Measurements from ENCODE around the gene DUOXA1.

DUOXA1 gene, protein sequence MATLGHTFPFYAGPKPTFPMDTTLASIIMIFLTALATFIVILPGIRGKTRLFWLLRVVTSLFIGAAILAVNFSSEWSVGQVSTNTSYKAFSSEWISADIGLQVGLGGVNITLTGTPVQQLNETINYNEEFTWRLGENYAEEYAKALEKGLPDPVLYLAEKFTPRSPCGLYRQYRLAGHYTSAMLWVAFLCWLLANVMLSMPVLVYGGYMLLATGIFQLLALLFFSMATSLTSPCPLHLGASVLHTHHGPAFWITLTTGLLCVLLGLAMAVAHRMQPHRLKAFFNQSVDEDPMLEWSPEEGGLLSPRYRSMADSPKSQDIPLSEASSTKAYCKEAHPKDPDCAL

DNA sequence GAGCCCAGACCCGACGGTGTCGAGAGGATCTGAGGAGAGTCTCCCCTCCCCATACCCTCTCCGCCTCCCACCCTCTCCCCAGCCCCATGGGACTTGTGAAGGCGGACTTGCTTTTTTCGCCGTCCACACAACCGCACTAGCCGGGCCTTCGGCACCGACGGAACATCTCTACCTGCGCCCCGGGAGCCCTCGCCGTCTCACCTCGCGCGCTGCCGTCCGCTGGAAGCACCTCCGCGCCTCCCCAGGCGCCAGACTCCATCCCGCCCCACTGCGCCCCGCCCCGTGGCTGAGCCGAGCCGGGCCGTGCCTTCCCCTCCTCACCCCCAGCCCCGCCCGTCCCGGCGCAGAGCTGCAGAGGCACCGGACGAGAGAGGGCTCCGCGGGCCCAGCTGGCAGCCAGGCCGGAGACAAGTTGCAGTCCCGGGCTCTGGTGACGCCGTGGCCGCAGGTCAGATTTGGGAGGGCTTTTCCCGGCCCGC is at the start of gene DUOXA1, which contains the start of gene DUOX1:
Gene DUOXA1 (minus strand): TSS at position 229 of the 479 bp plus-strand sequence. CDS start 6,865 bp downstream, outside the sequence.
Gene DUOX1 (plus strand): TSS at position 344 of the 479 bp plus-strand sequence. CDS start 1,973 bp downstream, outside the sequence.
- H3K36me3 Mint-ChIP-seq, result no peaks in the 10 kb centered on the region
- no peaks in the 10 kb centered on the region for H3K9me3 Mint-ChIP-seq
- H3K4me1 Mint-ChIP-seq, result peaks cover 5% of the 10 kb centered on the region
- no peak within 1 kb of the TSS for H3K4me3 Mint-ChIP-seq
- H3K27me3 Mint-ChIP-seq, result peaks cover 89% of the 10 kb centered on the region
- CTCF ChIA-PET, result interaction anchor here (2.2 kb wide), 1 partner anchor 12 kb away, joined by 14 read pairs; no protein-coding TSS in a partner anchor
- peak; percentile 60 for DNase-seq
- no peak within 1 kb of the TSS for H3K27ac Mint-ChIP-seq

DNA sequence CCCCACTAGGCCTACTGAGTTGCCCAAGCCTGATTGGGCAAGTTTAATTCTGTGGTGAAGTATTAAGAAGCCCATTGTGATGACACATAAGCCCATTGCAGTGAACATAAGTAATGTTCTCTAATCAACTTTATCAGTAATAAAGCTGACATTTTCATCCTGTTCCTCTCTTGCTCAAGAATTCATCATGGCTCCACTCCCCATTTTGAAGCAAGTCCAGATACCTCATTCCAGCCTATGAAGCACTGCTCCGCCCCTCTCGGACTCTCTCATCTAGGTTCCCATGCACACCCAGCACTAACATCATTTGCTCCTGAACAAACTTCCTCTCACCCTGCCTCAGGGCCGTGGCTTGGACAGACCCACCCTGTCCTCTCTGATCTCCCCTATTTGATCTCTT is 47.6 kb upstream of the DUOXA1 start:
- no peak overlapping the region for H3K27ac Mint-ChIP-seq
- CTCF ChIA-PET, result interaction anchor here (0.7 to 2.6 kb wide), 8 partner anchors 9 to 67 kb away, joined by 3 to 15 read pairs (median 4); no protein-coding TSS in a partner anchor

DNA sequence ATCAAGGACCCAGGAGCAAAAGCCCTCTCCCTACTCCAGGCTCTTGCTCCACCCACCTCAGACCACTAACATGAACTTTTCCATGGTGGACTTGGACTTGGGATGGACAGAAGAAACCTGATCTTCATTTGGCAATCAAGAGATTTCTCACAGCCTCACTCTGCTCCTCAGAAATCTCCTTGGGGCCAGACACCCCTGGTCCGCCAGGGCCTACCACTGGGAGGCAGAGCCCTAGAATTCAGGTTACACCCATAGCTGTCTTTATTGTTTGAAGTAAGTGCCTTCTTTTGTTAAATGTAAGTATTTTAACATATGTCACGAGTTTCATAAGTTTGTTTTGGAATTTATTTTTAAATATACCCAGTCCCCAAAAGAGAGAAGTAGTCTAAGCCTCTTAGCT is 44.9 kb upstream of the DUOXA1 start:
- CTCF ChIA-PET, result no interaction called here
- no peak overlapping the region for H3K4me3 Mint-ChIP-seq
- no peaks in the 10 kb centered on the region for H3K27me3 Mint-ChIP-seq
- no peaks in the 10 kb centered on the region for H3K9me3 Mint-ChIP-seq
- H3K36me3 Mint-ChIP-seq, result no peaks in the 10 kb centered on the region
- H3K4me1 Mint-ChIP-seq, result no peaks in the 10 kb centered on the region
- H3K27ac Mint-ChIP-seq, result no peak overlapping the region
- DNase-seq, result no peak

More for the DNA sequence above, 47.6 kb upstream of the DUOXA1 start:
- H3K4me1 Mint-ChIP-seq, result peaks cover 8% of the 10 kb centered on the region
- H3K9me3 Mint-ChIP-seq, result no peaks in the 10 kb centered on the region
- no peak overlapping the region for H3K4me3 Mint-ChIP-seq
- no peaks in the 10 kb centered on the region for H3K36me3 Mint-ChIP-seq
- no peak for DNase-seq
- peaks cover 4% of the 10 kb centered on the region for H3K27me3 Mint-ChIP-seq

DNA sequence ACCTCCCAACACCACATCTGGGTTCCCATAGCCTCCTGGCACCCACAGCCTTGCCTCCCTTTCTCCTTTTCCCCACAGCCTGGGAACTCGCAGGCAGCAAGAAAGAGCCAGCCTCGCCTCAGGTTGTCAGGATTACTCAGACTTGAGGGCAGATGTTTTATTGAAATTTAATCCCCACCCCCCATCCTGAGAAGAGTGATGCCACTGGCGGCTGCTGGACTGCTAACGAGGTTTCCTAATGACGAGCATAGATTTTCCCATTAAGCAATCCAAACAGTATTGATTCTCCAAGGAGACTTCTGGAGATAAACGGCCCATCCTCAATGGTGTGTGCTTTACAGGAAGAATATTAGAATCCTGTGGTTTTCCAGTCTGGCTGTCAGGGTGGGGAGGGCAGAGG is 44.4 kb upstream of the DUOXA1 start:
- no peaks in the 10 kb centered on the region for H3K36me3 Mint-ChIP-seq
- CTCF ChIA-PET, result no interaction called here
- H3K9me3 Mint-ChIP-seq, result no peaks in the 10 kb centered on the region
- H3K4me1 Mint-ChIP-seq, result no peaks in the 10 kb centered on the region
- H3K27ac Mint-ChIP-seq, result no peak overlapping the region
- H3K4me3 Mint-ChIP-seq, result no peak overlapping the region
- no peak for DNase-seq
- no peaks in the 10 kb centered on the region for H3K27me3 Mint-ChIP-seq

DNA sequence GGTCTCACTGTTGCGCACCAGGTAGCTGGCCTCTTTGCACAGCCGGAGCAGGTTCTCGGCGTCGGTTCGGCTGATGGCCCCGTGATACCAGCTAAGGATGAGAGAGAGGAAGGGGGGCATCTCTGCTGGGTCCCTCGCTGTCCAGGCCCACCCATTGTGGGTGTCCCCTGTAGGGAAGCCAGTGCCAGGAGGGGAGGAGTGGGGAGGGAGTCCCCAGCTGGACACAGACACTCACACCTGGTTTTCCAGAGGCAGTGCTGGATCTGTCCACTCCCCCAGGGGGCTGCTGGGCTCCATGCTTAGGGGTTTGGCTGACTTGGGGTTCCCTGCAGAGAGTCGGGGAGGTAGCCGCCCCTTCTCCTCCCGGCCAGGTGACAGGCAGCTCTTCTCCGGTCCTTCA is 42.2 kb upstream of the DUOXA1 start:
- no peaks in the 10 kb centered on the region for H3K9me3 Mint-ChIP-seq

DNA sequence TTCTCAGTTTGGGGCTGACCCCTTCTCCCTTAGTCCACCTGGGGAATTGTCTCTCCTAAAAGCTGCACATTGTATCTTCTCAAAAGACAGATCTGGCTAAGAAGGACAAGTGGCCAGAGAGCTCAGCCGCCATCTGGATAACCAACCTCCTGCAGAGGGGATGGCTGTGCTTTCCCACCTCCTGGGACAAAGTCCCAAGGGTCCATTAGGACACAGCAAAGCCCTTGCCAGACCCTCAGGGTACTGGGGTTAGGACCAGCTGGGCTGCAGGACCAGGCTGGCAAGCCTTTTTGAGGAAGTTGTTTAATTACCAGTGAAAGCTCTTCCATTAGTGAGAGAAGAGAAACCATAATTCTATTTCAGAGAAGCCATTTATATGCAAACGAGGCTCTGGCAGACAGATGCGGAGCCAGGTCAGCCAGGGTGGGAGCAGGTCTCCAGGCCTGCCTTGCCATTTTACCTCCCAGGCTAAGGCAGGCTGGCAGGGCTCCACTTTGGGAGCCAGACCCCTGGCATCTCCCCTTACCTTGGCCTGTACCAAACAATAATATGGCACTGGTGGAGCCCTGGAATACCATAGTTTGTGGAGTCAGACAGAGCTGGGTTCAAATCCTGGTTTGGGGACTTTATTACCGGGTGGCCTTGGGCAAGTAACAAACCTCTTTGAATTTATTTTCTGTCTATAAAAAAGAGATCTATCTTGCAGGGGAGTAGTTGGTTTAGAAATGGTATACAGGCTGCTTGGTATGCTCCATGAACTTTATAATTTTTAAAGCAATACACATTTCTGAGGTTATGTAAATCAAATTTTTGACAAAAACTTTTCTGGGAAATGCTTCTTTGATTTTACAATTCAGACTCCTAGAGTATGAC is 40.2 kb upstream of the DUOXA1 start:
- DNase-seq, result no peak
- peaks cover 17% of the 10 kb centered on the region for H3K4me1 Mint-ChIP-seq
- no peak overlapping the region for H3K4me3 Mint-ChIP-seq
- H3K27me3 Mint-ChIP-seq, result no peaks in the 10 kb centered on the region
- CTCF ChIA-PET, result interaction anchor here (0.9 to 11.0 kb wide), 4 partner anchors 11 to 44 kb away, joined by 3 to 151 read pairs (median 4); no protein-coding TSS in a partner anchor
- H3K9me3 Mint-ChIP-seq, result no peaks in the 10 kb centered on the region
- no peaks in the 10 kb centered on the region for H3K36me3 Mint-ChIP-seq
- H3K27ac Mint-ChIP-seq, result no peak overlapping the region

More for the DNA sequence above, 42.2 kb upstream of the DUOXA1 start:
- Mint-ChIP-seq H3K36me3 (no peaks in the 10 kb centered on the region), H3K27ac (no peak overlapping the region), H3K4me1 (peaks cover 4% of the 10 kb centered on the region), H3K27me3 (no peaks in the 10 kb centered on the region), H3K4me3 (no peak overlapping the region)
- no peak for DNase-seq
- CTCF ChIA-PET, result interaction anchor here (1.0 to 1.1 kb wide), 2 partner anchors 9 to 26 kb away, joined by 4 read pairs; no protein-coding TSS in a partner anchor

DNA sequence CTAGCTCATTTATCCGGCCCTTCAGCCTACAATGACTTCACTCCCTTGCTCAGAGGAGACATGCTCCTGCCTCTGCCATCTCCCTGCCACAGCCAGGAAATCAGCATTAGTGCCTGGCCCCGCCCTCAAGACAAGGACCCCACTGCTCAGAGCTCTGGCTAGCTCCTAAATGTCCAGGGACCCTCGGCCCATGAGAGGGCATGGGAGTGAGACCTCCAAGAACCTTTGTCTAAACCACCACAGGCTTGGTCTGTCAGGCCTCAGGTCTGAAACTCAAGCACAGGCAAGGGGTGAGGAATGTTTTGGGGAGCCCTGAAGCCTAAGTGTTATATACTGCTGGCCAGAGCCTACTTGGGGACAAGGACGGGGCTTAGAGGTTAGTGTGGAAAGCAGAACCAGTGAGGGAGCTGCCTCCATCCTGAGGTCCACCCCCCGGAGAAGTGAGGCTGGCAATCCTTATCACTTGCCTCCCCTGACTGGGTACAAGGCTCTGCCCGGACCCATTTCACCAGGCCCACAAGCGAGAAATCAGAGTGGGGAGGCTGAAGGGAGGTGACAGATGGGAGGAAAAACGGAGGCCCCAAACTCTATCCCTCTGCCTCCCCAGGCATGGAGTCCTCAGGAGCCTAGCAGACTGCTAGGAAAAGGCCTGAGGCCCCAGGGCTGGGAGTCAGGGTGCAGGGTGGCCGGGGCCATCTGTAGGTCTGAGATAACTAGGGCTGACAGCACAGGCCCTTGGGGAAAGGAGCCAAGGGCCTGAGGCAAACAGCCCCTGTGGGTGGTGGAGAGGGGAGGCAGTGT is 39.3 kb upstream of the DUOXA1 start:
- CTCF ChIA-PET, result interaction anchor here (0.5 to 11.0 kb wide), 6 partner anchors 9 to 1135 kb away, joined by 3 to 151 read pairs (median 9); no protein-coding TSS in a partner anchor
- H3K4me1 Mint-ChIP-seq, result peaks cover 17% of the 10 kb centered on the region
- H3K27me3 Mint-ChIP-seq, result no peaks in the 10 kb centered on the region
- no peak overlapping the region for H3K4me3 Mint-ChIP-seq
- no peaks in the 10 kb centered on the region for H3K36me3 Mint-ChIP-seq
- no peak for DNase-seq
- H3K9me3 Mint-ChIP-seq, result no peaks in the 10 kb centered on the region
- peak overlapping the region; percentile 62 for H3K27ac Mint-ChIP-seq

DNA sequence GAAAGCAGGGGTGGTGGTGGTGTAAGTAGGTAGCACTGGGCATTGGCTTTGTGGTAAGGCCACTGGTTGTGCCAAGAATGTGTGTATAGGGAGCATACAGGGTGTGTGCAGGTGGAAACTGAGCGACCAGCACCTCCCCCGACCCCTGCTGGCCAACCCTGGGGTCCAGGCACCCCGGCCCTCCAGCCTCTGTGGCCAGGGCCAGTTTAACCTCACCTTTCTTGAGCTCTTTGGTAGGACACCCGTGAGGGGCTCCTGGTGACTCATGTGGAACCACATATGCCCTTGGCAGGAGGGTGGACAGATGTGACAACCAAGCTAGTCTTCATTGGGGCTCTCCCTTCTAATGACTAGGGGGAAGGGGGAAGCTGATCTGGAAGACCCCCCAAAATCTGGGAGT is 38.6 kb upstream of the DUOXA1 start:
- no peak overlapping the region for H3K4me3 Mint-ChIP-seq
- DNase-seq, result no peak
- peaks cover 17% of the 10 kb centered on the region for H3K4me1 Mint-ChIP-seq
- H3K36me3 Mint-ChIP-seq, result no peaks in the 10 kb centered on the region
- no peaks in the 10 kb centered on the region for H3K9me3 Mint-ChIP-seq
- H3K27ac Mint-ChIP-seq, result no peak overlapping the region
- CTCF ChIA-PET, result interaction anchor here (0.5 to 11.0 kb wide), 7 partner anchors 9 to 1135 kb away, joined by 3 to 151 read pairs (median 7); partner anchors contain the start of gene SHF
- H3K27me3 Mint-ChIP-seq, result no peaks in the 10 kb centered on the region

DNA sequence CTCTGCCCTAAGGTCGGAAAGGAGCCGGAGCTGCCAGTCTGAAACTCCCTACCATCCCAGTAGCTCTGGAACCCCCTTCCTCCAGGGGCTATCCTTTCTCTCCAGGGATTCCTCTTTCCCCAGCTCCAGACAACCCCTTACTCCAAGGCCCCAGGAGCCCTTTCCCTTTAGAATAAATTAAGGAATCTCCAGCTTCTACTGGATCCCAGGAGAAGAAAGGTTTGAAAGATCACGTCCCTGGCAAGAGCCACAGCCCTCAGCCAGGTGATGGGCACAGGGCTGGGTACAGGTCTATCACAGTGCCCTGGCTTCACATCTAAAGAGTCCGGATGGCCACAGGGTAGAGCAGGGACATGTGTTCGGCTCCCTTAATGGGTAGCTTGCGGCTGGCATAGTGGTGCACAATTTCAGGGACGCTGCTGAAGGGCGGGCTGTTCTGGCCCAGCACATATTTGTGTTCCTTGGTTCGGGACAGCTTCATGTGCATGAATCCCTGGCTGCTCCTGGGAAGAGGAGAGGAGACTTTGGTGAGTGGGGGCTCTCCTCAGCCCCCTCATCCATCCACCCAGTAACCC is 38.0 kb upstream of the DUOXA1 start:
- CTCF ChIA-PET, result interaction anchor here (0.9 to 11.0 kb wide), 8 partner anchors 9 to 50 kb away, joined by 3 to 151 read pairs (median 6); partner anchors contain the start of gene SHF
- peak overlapping the region; percentile 80 for H3K27ac Mint-ChIP-seq
- H3K4me1 Mint-ChIP-seq, result peaks cover 21% of the 10 kb centered on the region
- peak overlapping the region; percentile 70 for H3K4me3 Mint-ChIP-seq
- no peaks in the 10 kb centered on the region for H3K9me3 Mint-ChIP-seq
- DNase-seq, result no peak
- H3K27me3 Mint-ChIP-seq, result no peaks in the 10 kb centered on the region
- H3K36me3 Mint-ChIP-seq, result no peaks in the 10 kb centered on the region

DNA sequence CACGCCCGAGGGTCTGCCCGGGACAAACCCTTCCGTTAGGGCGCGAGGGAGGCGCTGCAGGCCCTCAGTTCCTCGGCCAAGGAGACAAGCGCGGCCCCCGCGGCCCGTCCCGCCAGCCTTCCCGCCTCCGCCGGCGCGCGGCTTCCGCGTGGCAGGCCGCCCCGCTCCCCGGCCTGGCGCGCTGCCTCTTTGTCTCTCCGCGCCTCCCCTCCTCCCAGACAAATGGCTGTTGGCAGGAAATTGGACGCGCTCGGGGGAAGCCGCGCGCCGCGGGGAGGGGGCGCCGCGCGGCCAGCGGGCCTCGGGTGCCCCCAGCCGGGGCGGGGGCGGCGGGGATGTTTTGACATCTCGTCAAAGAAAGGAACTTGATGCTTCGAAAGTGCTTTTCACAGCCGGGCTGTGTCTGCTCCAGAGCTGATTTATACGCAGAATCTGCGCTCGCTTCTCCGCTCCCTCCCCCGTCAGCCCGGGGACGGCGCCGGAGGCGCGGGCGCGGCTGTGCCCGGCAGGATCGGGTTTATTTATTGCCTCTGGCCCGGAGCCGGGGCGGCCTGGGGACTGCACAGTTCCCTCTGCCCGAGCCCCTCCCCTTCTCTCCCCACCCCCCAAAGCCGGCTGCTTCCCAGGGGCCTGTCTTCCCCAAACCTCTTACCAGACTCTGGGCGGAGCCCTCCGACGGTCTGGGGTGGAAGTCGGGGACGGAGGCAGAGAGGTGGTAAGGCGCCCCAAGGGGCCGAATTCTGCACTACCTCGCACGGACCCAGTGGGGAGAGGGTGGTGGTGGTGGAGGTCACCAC is 37.4 kb upstream of the DUOXA1 start:
- Mint-ChIP-seq H3K4me3 (peak overlapping the region; percentile 70), H3K9me3 (no peaks in the 10 kb centered on the region), H3K27me3 (no peaks in the 10 kb centered on the region), H3K4me1 (peaks cover 21% of the 10 kb centered on the region), H3K27ac (peak overlapping the region; percentile 80), H3K36me3 (no peaks in the 10 kb centered on the region)
- peak; percentile 86 for DNase-seq
- CTCF ChIA-PET, result interaction anchor here (0.9 to 11.0 kb wide), 8 partner anchors 9 to 49 kb away, joined by 3 to 151 read pairs (median 6); partner anchors contain the start of gene SHF

DNA sequence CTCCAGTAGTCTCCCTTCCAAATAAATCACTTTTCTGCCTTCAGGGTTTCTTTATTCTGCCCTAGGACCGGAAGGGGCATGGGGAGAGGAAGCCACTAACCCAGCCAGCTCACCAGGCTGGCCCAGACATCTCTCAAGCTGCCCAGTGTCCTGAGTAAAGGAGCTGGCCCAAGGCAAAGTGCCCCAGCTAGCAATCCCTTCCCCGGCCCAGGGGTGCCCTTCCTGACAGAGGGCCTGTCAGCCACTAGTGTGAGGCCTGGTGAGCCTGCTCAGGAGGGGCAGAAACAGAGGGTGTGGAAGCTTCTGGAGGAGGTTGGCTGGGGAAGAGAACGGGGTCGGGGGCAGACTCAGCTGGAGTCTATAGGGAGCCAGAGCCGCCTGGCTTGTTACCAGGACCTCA is 35.9 kb upstream of the DUOXA1 start:
- no peaks in the 10 kb centered on the region for H3K27me3 Mint-ChIP-seq
- H3K36me3 Mint-ChIP-seq, result no peaks in the 10 kb centered on the region
- H3K9me3 Mint-ChIP-seq, result no peaks in the 10 kb centered on the region
- H3K4me1 Mint-ChIP-seq, result peaks cover 21% of the 10 kb centered on the region
- peak overlapping the region; percentile 83 for H3K27ac Mint-ChIP-seq
- CTCF ChIA-PET, result interaction anchor here (1.1 to 11.0 kb wide), 2 partner anchors 38 to 47 kb away, joined by 3 to 151 read pairs; no protein-coding TSS in a partner anchor
- H3K4me3 Mint-ChIP-seq, result peak overlapping the region; percentile 74
- DNase-seq, result no peak

DNA sequence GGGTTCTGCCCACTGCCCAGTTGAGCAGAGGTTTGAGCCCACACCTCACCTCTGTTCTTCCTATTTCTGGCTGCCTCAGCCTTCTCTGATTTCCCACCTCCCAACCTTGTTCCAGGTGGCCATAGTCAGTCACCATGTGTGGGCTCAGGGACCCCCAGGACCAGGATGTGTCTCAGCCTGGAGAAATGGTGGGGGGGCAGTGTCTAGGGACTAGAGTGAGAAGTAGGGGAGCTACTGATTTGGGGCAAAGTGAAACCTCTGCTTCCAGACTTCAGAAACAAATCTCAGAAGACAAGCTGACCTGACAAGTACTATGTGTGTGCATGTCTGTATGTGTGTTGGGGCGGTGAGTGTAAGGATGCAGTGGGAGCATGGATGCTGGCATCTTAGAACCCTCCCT is 35.2 kb upstream of the DUOXA1 start:
- CTCF ChIA-PET, result interaction anchor here (1.1 to 11.0 kb wide), 6 partner anchors 38 to 292 kb away, joined by 3 to 151 read pairs (median 13); no protein-coding TSS in a partner anchor
- H3K27me3 Mint-ChIP-seq, result no peaks in the 10 kb centered on the region
- H3K27ac Mint-ChIP-seq, result peak overlapping the region; percentile 16
- H3K36me3 Mint-ChIP-seq, result no peaks in the 10 kb centered on the region
- no peaks in the 10 kb centered on the region for H3K9me3 Mint-ChIP-seq
- peaks cover 21% of the 10 kb centered on the region for H3K4me1 Mint-ChIP-seq
- H3K4me3 Mint-ChIP-seq, result peak overlapping the region; percentile 74
- DNase-seq, result no peak

Measured in activated naive CD4-positive, alpha-beta T cell treated with anti-CD3 and anti-CD28 coated beads, Interleukin-2, amount 10 ng/mL, durations not matched to agents 7 days and 5 days (primary cell).